Stimulated activated CD4-positive, alpha-beta T cell treated with anti-CD3 and anti-CD28 coated beads, Interleukin-12 subunit alpha, Interleukin-12 subunit beta, amount 100 ng/mL, for 24 hours (primary cell): Measurements from ENCODE around the gene BAIAP2.

Source experiments
- DNase-seq, 2 experiments: peaks; one replicate each; pipeline ENCODE4 v3.0.0-alpha.2; 2020; ENCODE audit warnings: low read depth in 2 of 2

The BAIAP2 gene

DNA sequence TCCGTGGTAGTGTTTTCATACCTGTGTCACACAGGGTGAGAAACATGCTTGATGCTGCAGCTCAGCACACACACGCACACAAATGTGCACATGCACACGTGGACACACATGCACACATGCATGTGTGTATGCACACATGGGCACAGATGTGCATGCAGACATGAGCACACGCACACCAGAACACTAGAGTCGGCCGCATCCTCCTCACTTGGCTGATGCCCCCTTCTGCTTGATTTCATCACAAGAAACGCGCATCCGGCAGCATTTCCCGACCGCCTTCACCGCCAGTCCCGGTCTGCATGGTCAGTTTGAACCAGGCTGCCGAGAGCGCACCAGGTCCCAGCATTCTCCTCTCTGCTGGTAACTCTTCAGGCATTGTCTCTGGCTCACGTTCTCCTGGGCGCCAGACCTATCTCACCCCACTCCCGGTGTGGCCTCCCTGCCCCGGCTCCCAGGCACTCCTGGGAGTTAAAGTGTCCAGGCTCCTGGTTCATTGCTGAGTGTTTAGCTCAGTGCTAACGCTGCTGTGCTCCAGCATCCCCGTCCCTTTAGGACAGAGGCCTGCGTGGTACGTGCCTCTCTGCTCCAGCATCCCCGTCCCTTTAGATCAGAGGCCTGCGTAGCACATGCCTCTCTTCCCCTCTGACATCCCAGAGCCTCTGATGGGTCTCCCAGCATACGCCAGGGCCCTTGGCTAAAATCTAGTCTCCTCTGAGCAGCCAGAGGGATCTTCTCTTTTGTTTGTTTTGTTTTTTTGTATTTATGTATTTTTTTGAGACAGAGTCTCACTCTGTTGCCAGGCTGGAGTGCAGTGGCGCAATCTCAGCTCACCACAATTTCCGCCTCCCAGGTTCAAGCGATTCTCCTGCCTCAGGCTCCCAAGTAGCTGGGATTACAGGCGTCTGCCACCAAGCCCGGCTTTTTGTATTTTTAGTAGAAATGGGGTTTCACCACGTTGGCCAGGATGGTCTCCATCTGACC lies 16.0 kb downstream of the BAIAP2 start:
- DNase-seq: no peak

DNA sequence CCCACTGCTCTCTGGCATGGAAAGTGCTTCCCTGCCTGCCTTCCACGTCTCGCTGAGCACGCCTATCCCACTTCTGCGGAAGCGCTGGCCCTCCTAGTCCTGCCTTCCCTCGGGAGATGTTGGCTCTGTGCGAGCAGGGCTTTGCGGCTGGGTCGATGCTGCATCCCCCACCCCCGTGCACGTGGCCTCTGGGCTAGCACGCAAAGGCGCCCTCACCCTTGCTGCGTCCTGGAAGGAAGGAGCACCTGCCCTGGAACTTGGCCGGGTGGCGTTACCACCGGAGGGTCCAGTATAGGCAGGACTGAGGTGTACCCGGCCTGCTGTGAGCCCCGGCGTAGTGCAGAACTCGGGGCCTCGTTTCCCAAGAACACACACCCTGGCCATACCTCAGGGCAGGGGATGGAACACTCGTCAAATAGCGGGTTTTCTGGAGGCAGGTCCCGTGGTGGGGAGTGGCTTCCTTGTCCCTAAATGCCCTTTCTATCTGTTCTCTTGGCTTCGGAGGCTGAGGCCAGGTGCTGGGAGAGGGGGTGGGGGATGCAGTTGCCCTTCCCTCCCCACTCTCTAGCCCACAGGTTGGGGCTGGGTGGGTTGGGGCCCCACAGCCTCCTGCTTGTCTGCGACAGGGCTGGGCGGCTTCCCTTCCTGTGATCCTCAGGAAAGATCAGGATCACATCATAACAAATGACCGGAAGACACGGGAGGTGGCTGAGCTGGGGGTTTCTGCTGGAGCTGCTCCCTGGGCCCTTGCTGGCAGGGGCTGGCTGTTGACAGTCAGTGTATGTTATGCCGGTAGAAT lies 17.4 kb downstream of the BAIAP2 start:
- no peak for DNase-seq

DNA sequence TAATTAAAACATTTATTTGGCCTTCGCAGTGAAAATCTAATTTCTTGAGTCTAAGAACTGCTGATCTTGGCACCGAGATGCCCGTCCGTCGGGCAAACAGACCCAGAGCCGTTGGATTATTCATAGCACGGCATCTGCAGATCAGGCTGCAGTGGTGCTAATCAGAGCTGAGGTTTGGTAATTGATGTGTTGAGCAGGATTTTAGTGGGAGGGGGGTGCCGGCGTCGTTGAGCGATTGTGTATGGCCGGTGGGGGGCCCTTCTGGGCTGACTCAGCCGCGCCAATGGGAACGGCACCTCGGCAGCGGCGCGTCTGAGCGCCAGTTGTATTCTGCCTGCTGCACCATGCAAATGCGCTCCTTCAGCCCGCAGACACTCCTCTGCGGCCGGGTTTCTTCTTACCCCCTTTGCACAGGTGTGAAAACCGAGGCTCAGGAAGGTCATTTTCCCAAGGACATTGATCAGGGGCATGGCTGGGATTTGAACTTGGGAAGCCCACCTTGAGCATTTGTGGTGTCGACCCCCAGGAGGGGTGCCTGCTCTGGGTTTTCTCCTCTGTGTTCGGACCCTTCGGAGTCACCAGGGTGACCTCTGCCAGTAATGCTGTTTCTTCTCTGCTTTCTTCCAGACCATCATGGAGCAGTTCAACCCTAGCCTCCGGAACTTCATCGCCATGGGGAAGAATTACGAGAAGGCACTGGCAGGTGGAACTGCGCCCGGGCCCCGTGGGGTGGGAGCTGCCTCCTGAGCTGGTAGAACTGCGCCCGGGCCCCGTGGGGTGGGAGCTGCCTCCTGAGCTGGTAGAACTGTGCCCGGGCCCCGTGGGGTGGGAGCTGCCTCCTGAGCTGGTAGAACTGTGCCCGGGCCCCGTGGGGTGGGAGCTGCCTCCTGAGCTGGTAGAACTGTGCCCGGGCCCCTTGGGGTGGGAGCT lies 18.4 kb downstream of the BAIAP2 start:
- no peak for DNase-seq

DNA sequence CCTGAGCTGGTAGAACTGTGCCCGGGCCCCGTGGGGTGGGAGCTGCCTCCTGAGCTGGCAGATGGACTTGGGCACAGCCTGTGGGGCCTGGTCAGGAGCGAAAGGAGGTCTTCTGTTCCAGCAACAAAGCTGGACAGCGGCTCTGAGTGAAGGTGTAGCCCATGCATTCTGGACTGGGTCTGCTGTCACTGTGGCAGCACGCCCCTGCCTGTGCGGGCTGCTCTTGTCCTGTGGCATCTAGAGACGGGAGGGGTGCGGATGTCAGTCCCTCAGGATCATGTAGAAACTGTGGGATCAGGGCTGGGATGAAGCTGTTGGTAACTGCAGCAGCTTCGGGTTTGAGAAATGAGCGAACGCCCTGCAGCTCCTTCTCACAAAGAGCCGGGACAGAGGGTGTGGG lies 19.4 kb downstream of the BAIAP2 start:
- no peak for DNase-seq

DNA sequence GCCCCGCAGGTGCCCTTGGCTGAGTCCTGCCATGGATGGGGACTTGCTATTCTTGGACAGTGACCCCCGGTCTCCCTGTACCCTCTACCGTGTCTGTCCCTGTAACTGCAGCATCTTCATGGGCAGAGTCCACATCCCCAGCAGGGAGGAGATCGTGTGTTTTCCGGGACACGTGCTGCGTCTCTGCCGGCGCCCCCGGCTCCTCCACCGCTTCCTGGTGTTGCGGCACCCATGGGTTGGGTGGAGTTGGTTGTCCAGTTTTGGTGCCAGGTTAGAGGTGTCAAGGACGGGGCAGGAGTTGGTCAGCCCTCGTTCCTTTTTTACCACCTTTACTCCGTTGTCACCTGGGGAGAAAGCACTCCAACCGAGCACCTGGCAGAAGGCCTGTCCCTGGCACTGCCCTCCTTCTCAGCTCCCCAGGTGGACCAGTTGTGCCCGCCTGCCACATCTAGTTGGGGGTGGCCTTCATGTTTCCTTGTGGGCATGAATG lies 20.0 kb downstream of the BAIAP2 start:
- DNase-seq: no peak

DNA sequence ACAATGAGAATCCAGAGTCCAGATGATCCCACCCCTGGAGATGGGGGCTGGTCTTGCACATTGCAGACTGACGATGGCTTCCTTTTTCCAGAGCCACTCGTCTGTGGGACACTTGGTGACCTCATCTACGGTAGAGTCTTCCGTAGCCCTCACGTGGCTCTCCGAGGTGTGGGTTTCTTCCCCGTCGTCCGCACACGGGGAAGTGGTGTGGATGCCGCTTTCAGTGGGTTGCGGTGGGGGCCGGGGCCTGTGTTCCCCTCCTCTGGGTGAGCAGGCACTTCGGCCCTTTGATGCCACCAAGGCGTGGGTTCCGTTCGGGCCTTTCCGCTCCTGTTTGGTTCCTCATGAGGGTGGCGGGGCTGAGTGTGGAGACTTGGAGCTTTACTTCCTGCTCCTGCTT lies 21.4 kb downstream of the BAIAP2 start:
- DNase-seq: no peak

DNA sequence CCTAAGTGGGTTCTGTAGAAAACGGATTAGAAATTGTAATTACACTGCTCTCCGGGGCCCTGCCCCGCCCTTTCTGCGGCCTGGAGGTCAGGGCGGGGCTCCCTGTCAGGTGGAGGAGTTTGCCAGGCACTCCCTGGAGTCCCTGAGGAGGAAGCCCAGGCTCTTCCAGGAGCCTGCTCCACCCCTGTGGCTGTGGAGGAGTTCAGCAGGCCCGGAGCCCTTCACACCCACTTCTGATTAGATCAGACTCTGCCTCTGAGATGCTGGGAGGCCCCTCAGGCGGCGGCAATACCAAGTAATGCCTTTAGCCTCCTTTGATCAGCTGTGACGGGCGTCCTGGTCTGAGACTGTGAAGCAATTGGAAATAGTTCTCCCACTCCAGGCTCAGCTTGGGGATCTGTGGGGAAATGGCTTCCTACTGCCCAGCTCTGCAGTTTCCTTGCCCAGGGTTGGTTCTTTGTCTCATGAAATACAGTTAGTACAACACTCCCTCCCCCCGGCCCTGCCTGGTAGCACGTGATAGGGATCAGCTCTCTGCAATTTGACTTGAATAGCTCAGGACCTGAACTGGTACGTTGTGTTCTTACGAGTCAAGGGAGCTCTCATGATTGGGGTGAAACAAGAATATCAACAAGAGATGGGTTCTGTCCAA lies 22.3 kb downstream of the BAIAP2 start:
- DNase-seq: no peak

DNA sequence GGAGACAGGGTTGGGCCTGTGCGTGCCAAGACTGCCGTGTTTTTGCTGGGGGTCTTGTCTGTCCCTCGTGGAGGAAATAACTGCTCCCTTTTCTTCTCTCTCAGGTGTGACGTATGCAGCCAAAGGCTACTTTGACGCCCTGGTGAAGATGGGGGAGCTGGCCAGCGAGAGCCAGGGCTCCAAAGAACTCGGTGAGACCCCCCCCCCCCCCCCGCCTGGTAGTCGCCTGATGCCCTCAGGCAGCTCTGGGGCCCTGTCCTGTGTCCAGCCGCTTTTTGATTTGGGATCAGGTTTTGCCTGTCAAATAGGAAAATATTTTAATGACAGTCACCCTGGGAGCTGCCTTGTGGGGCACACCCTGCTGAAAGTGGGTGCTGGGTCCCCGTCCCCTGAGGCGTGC lies 22.8 kb downstream of the BAIAP2 start:
- no peak for DNase-seq

DNA sequence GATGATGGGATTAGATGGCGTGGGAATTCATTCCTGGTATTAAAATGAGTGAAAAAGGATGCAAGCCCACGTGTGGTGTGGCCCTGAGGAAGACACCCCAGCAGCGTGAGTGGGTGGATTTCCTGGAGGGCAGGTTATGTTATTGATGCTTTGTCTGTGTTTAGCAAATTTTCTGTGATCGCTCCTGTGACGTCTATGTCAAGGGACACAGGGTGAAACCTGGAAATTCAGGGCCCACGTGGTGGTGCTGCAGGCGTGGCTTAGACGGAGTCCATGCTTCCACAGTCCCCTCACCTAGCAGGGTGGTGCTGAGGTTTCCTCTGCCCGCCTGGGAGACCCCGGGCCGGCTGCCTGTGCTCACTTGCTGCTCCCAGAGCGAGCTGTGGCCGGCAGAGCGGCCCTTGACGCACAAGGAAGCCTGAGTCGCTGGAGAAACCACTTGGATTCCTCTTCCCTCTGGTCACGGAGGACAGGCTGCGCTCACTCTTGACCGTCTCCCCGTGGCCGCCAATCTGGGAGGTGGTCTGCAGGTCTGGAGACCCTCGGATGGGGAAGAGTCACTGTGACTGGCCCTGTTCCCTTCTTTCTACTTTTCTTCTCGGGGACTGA lies 23.4 kb downstream of the BAIAP2 start:
- no peak for DNase-seq

DNA sequence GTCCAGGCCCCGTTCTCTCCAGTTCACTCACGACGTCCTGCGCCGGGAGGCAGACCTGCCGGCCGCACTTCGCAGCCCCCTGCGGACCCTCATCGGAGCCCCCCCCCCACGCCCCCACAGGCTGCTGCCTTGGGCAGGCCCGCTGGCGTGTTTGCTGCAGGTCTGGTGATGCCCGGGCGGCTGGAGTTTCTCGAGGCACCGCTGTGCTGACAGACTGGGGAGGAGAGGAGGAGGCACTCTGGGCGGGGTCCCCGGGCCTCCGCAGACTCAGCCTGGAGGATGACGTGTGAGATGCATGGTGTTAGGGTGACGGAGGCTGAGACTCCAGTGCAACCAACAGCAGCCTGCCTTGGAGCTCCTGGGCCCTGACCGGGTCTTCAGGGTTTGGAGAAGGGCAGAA lies 24.1 kb downstream of the BAIAP2 start:
- no peak for DNase-seq

DNA sequence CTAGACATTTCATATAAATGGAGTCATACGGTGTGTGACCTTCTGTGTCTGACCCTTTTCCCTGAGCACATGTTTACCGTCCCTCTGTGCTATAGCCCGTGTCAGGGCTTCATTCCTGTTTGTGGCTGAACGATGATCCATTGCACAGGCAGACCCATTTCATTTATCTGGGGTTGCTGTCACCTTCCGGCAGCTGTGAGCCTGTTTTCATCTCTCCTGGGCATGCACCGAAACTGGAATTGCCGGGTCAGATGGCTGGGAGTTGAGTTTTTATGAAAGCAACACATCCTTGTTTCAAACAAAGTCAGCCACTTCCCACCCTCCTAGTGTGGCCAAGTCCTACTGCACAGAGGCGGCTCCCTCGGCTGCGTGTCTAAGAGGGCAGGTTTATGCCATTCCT lies 25.5 kb downstream of the BAIAP2 start:
- DNase-seq: no peak

DNA sequence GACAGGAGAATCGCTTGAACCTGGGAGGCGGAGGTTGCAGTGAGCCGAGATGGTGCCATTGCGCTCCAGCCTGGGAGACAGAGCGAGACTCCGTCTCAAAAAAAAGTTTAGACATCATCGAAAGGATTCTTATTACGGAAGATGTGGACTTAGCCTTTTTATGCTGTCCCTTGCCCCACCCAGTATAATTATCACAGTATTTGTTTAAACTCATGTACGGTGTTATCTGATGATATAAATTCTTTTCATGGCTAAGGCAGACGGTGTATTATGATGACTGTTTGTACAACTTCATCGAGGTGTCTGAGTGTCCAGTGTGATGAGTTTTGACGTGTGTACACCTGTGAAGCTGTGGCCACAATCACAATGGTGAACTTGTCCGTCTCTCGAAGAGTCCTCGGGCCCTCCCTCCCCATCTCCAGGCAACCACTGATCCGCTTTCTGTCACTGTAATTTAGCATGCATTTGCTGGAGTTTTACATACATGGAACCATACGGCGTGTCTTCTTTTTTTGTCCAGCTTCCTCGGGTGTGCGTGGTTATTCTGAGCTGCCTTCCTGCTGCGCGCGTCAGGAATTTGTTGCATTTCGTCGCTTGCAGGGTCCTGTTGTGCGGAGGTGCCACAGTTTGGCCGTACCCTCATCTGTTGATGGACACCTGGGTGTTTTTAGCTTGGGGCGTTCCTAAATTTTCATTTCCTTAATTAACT lies 26.2 kb downstream of the BAIAP2 start:
- DNase-seq: no peak

DNA sequence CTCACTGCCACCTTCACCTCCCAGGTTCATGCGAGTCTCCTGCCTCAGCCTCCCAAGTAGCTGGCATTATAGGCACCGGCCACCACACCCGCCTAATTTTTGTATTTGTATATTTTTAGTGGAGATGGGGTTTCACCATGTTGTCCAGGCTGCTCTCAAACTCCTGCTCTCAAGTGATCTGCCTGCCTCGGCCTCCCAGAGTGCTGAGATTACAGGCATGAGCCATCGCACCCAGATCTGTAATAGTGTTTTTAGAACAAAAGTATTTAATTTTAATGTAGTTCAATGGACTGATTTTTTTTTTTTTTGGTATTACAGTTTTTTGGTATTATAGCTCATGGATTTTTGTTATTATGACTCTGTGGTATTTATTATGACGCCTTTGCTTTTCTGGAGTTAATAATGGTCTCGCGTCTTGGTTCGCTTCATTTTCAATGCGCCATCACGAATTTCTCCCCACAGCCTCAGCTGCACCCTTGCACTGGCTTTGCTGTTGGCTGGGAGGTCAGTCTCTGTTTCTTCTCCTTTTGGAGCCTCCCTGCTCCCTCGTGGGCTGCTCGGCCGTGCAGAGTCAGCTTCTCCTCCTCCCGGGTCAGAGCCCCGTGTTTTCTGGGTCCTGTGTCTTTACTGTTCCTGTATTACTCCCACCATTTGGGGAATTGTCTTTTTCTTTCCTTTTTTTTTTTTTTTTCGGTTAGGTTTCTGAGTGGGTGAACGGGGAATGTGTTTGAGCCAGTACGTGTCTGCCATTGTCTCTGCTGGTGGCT lies 27.2 kb downstream of the BAIAP2 start:
- DNase-seq: no peak

DNA sequence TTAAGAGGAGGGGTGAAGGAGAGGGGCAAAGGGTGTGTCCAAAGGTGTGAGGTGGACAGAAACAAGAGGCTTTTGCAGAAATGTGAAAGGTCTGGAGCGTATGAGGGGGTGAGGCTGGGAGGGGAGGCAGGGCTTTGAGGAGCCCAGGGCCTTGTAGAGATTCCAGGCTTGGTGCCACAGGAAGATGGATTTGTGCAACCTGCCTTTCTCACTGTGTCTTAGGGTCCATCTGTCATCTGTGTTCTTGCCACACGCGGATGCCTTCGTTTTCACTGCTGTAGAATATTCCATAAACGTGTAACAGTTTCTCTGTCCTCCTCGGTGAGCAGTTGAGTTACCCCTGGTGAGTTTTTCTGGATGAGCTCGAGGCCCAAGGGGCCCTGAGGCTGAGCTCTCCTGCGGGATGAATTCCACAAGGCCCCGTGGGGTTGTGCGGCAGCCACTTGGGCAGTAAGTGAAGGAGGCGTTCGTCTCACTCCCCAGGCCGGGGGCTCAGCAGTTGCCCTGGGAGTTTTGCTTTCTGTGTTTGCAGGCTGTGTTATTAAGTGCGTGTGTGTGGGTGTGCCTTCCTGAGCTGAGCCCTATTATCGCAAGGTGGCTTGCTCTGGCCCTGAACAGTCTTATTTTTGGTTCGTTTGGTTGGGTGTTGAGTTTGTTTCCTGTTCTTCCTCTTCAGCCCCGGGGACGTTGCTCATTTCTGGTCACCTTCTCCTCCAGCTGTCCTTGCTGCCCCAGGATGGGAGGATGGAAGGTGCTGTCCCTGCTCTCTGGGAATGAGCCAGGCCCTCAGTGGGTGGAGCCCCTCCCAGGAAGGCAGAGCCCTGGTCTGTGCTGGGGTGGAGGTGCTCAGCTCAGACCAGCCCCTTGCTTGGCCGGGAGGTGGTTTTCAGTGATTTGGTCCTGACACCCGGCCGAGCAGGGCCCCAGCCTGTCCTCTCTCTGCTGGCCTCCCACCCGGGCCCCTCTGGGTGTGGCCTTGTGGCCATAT lies 28.4 kb downstream of the BAIAP2 start:
- no peak for DNase-seq

DNA sequence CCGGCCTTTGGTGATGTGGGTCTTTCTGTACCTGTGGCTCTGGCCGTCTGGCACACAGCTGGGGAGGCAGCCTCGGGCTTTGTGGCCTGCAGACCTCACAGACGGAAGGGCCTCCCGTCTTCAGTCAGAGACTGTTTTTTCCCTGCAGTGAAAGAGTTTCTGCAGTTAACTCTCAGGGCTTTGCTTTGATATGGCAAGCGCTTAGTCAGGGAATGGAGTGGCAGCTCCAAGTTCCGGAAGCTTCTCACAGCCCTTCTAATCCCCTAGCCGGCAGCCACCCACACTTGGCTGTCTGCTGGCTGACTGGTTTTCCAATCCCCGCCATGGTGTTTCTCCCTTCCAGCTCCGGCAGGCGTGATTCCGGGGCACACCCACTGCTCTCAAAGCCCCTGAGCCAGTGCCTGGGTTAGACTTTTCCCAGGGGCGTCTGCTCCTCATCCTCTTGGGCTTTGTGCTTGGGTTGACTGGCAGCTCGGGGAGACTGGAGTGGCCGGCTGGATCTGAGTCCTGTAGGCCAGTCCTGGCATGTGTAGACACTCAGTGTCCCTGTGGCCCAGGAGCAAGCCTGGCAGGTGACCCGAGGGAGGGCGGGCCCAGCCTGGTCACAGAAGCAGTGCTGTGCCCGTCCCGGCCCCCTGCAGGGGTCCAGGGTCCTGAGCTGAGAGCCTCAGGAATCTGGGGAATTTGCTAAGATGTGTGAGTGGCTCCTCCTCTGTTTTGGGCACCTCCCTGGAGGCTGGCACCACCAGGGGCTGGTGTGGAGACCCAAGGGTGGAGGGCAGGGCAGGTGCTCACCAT lies 29.9 kb downstream of the BAIAP2 start:
- no peak for DNase-seq

DNA sequence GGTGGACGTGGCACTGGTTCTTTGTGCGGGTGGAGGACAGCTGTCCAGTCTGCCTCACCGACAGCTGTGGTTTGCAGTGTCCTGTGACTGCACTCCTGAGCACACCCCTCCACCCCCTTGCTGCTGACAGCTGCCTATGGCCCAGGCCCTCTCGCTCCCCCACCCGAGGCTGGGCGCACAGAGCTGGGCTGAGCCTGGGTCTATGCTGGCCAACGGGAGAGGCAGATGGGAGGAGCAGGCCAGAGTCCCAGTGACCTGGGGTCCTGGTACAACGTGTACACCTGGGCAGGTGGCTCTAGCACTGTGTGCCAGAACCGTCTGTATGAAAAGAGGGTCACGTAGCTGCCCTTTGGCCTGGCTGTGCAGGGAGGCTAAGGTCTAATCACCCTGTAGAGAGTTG lies 30.5 kb downstream of the BAIAP2 start:
- DNase-seq: no peak

DNA sequence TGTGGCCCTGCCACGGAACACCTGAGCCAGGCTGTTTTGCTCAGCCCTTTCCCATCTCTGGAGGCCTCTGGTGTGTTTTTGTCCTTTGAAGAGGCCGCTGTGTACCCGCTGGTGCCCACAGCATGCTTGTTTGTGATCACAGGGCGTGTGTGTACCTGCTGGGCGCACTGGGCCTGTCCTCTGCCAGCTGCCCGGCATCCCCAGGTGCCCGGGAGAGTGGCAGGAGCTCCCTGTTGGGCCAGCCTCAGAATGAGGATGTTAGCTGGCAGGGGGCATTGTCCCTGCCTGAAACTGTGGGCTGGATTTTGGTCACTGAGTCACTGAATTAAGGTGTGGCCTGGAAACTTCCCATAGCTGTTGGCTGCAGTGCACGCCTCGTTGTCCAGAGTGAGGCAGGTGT lies 31.1 kb downstream of the BAIAP2 start:
- no peak for DNase-seq
